Amniotic stem cell (primary cell): ENCODE measurements around the gene C1orf35.

Experiments used
- DNase-seq: peaks from one replicate; lab custom pipeline; 2025; lab: John Stamatoyannopoulos, UW

C1orf35 gene

GRCh38 chr1:228109073-228109961, 6.2 kb upstream of the C1orf35 start, which contains the start of gene MRPL55:
TSS of gene MRPL55 (minus strand) at chr1:228109299. CDS start at chr1:228108260, 1,039 bp downstream.
- DNase-seq: peak; percentile 90

- no peak for DNase-seq
Observed at GRCh38 chr1:228108742-228109072, 5.6 kb upstream of the C1orf35 start.

GRCh38 chr1:228108055-228108690, 5.0 kb upstream of the C1orf35 start:
- no peak for DNase-seq

- DNase-seq: no peak
Observed at GRCh38 chr1:228107636-228108035, 4.5 kb upstream of the C1orf35 start.

- DNase-seq: no peak
Observed at GRCh38 chr1:228106800-228107054, 3.6 kb upstream of the C1orf35 start.

- DNase-seq: no peak
Observed at GRCh38 chr1:228105996-228106799, 3.1 kb upstream of the C1orf35 start.

- DNase-seq: no peak
Observed at GRCh38 chr1:228105270-228105995, 2.3 kb upstream of the C1orf35 start.

- DNase-seq: no peak
Observed at GRCh38 chr1:228104526-228105269, 1.6 kb upstream of the C1orf35 start.

GRCh38 chr1:228101994-228102790, 933 bp downstream of the C1orf35 start:
- DNase-seq: no peak

GRCh38 chr1:228101614-228101993, 1.5 kb downstream of the C1orf35 start:
- DNase-seq: no peak

- DNase-seq: no peak
Observed at GRCh38 chr1:228100822-228101613, 2.1 kb downstream of the C1orf35 start.

GRCh38 chr1:228099331-228099732, 3.8 kb downstream of the C1orf35 start:
- no peak for DNase-seq

- no peak for DNase-seq
Observed at GRCh38 chr1:228098323-228098931, 4.7 kb downstream of the C1orf35 start.

- no peak for DNase-seq
Observed at GRCh38 chr1:228097333-228098081, 5.6 kb downstream of the C1orf35 start.

- DNase-seq: no peak
Observed at GRCh38 chr1:228096416-228097332, 6.5 kb downstream of the C1orf35 start.

- DNase-seq: no peak
Observed at GRCh38 chr1:228095938-228096337, 7.2 kb downstream of the C1orf35 start.

GRCh38 chr1:228095161-228095560, 8.0 kb downstream of the C1orf35 start:
- DNase-seq: no peak
